SU-DHL-6 (cell line): Measurements from ENCODE around the gene ADD1.

ENCODE experiments used
- CTCF ChIP-seq: fragments of 200-600 bp; sonication (generic); IDR thresholded peaks from one replicate; pipeline ENCODE4 v1.5.1; 2017; ENCODE audit warnings: antibody characterized with exemption, mild to moderate bottlenecking, low read length, moderate library complexity; ENCODE audit not compliant: insufficient read depth, poor library complexity, severe bottlenecking
- EZH2phosphoT487 ChIP-seq: fragments of 200-600 bp; sonication (generic), shearing (Covaris generic); conservative IDR thresholded peaks from 2 replicates; pipeline ENCODE4 v1.6.1; 2018; ENCODE audit warnings: mild to moderate bottlenecking, antibody characterized with exemption, low read length, moderate library complexity, mixed read lengths

GRCh38 chr4:2910409-2910808, 66.8 kb downstream of the ADD1 start:
- no peak for TF ChIP-seq CTCF
- TF ChIP-seq EZH2phosphoT487 = no peak
